OCI-LY7 (cell line): Measurements from ENCODE around the gene SHC1. TPM values are rescaled to one million over a fixed set of nuclear protein-coding genes. Genes with fewer than 3 reads are reported as not detected.
"Not testable (repeated sequence)": the region's sequence is repeated elsewhere in the genome, so short reads cannot be mapped to it uniquely, and the experiment has no call there.

ENCODE experiments used
- BruUV-seq: library from RNA; stranded (reverse); fragments of 400-500 nt; replicated peaks from 2 replicates; lab custom pipeline; 2021; lab: Mats Ljungman, UMichigan
- CTCF ChIA-PET: fragments of 300-600 bp; sonication (Branson Sonifier 250); formaldehyde crosslinking; loops from one replicate; lab custom pipeline; 2022; ENCODE audit warnings: antibody characterized with exemption; ENCODE audit not compliant: unreplicated experiment; lab: Charles Lee
- POLR2A ChIA-PET: fragments of 300-600 bp; sonication (Branson Sonifier 250); formaldehyde crosslinking; loops from one replicate; lab custom pipeline; 2022; ENCODE audit warnings: antibody characterized with exemption; lab: Charles Lee
- DNase-seq: peaks from one replicate; pipeline ENCODE4 v3.0.0-alpha.2; 2015; ENCODE audit warnings: low spot score
- H2AFZ ChIP-seq: fragments of 200-600 bp; sonication (generic), shearing (Covaris generic); 2 replicates; pipeline ENCODE4 v1.6.1; 2014; ENCODE audit warnings: mild to moderate bottlenecking, antibody characterized with exemption, low read length, moderate library complexity
- H3K27ac ChIP-seq: fragments of 200-600 bp; sonication (generic); 2 replicates; pipeline ENCODE4 v1.5.1; 2014; ENCODE audit warnings: mixed run types, low read depth, mild to moderate bottlenecking, moderate library complexity, low read length, inconsistent platforms; ENCODE audit not compliant: poor library complexity, severe bottlenecking
- H3K36me3 ChIP-seq: fragments of 200-600 bp; sonication (generic); 2 replicates; pipeline ENCODE4 v1.6.1; 2014; ENCODE audit warnings: mild to moderate bottlenecking, antibody characterized with exemption, low read length, moderate library complexity, mixed read lengths; ENCODE audit not compliant: insufficient read depth
- H3K4me1 ChIP-seq: fragments of 200-600 bp; sonication (generic); 2 replicates; pipeline ENCODE4 v1.5.1; 2014; ENCODE audit warnings: mild to moderate bottlenecking, low read length; ENCODE audit not compliant: insufficient read depth, poor library complexity, severe bottlenecking
- H3K4me2 ChIP-seq: fragments of 200-600 bp; sonication (generic); 2 replicates; pipeline ENCODE4 v1.6.1; 2014; ENCODE audit warnings: mild to moderate bottlenecking, low read length
- H3K4me3 ChIP-seq: fragments of 200-600 bp; sonication (generic); 2 replicates; pipeline ENCODE4 v1.5.1; 2014; ENCODE audit warnings: mild to moderate bottlenecking, low read depth, low read length; ENCODE audit not compliant: poor library complexity, severe bottlenecking
- H3K79me2 ChIP-seq: fragments of 200-600 bp; sonication (generic); 2 replicates; pipeline ENCODE4 v1.6.1; 2016; ENCODE audit warnings: low read depth, mild to moderate bottlenecking, low read length, moderate library complexity, mixed read lengths; ENCODE audit not compliant: insufficient read depth
- H3K9me2 ChIP-seq: fragments of 200-600 bp; sonication (generic); 2 replicates; pipeline ENCODE4 v1.6.1; 2016; ENCODE audit warnings: mild to moderate bottlenecking, low read length, mixed read lengths; ENCODE audit not compliant: insufficient read depth
- H3K9me3 ChIP-seq: fragments of 200-600 bp; sonication (generic); 2 replicates; pipeline ENCODE4 v1.6.1; 2014; ENCODE audit warnings: mild to moderate bottlenecking, mixed run types, low read length, mixed read lengths
- H4K20me1 ChIP-seq: fragments of 200-600 bp; sonication (generic); 2 replicates; pipeline ENCODE4 v1.6.1; 2014; ENCODE audit warnings: mild to moderate bottlenecking, antibody characterized with exemption, low read length, moderate library complexity, mixed read lengths; ENCODE audit not compliant: insufficient read depth
- CTCF ChIP-seq: fragments of 200-600 bp; sonication (generic); conservative IDR thresholded peaks from 2 replicates; pipeline ENCODE4 v1.5.1; 2014; ENCODE audit warnings: mild to moderate bottlenecking, antibody characterized with exemption, low read length, moderate library complexity, mixed read lengths
- EZH2phosphoT487 ChIP-seq: fragments of 200-600 bp; sonication (generic); IDR thresholded peaks from 2 replicates; pipeline ENCODE4 v1.6.1; 2018; ENCODE audit warnings: low read depth, borderline replicate concordance, mild to moderate bottlenecking, mixed run types, antibody characterized with exemption, low read length, moderate library complexity, mixed read lengths
- intact Hi-C: fragments of 100-400 bp; cut with micrococcal nuclease; formaldehyde crosslinking; loops from one replicate; pipeline ENCODE4 v1.10.0; 2022; ENCODE audit not compliant: unreplicated experiment
- total RNA-seq, 2 experiments: library from RNA; depleted of rRNA in 1 of 2; stranded (reverse); fragments of >200 nt in 1 of 2; shearing (Covaris generic) in 1 of 2; gene quantifications; 2 replicates each; pipeline ENCODE4 v1.2.3, GENCODE V29; 2014 to 2022

The SHC1 gene
- total RNA-seq, 2 experiments from 2014 or later: 37.6 to 77.4 TPM

- ChIA-PET CTCF (no interaction called here), POLR2A (interaction anchor here (0.6 to 3.2 kb wide), 5 partner anchors 12 to 424 kb away, joined by 4 to 16 read pairs (median 6); partner anchors contain the start of genes PBXIP1, SHC1 and UBE2Q1)
- TSS peak; percentile 100 for BruUV-seq
- Histone ChIP-seq H3K4me1 (peaks cover 28% of the 10 kb centered on the region), H4K20me1 (peaks cover 5% of the 10 kb centered on the region; the same call in 1 of the 2 replicates), H3K27ac (peak overlapping the region; percentile 80), H3K9me3 (no peaks in the 10 kb centered on the region), H2AFZ (peak overlapping the region; percentile 70; the same call in 1 of the 2 replicates), H3K4me2 (peak overlapping the region; percentile 78), H3K79me2 (peaks cover 56% of the 10 kb centered on the region), H3K36me3 (peaks cover 62% of the 10 kb centered on the region), H3K9me2 (no peaks in the 10 kb centered on the region), H3K4me3 (peak overlapping the region; percentile 77)
- no peak for TF ChIP-seq CTCF
- no peak for TF ChIP-seq EZH2phosphoT487
- no peak for DNase-seq
- intact Hi-C loops: loop anchor here (5.0 kb wide), 1 partner anchor 80 kb away; the partner anchor contains the start of gene EFNA4
Measured at GRCh38 chr1:154982341-154982740, 11.8 kb upstream of the SHC1 start.

GRCh38 chr1:154978360-154978759 is 7.8 kb upstream of the SHC1 start:
- Histone ChIP-seq H3K36me3 (peaks cover 58% of the 10 kb centered on the region), H3K9me3 (no peaks in the 10 kb centered on the region), H3K4me1 (peaks cover 32% of the 10 kb centered on the region), H3K4me3 (no peak overlapping the region), H3K4me2 (no peak overlapping the region), H3K27ac (peak overlapping the region; percentile 10), H2AFZ (no peak overlapping the region), H4K20me1 (peaks cover 15% of the 10 kb centered on the region; the same call in 1 of the 2 replicates), H3K9me2 (no peaks in the 10 kb centered on the region), H3K79me2 (peaks cover 55% of the 10 kb centered on the region)
- ChIA-PET POLR2A (interaction anchor here (0.6 to 1.0 kb wide), 2 partner anchors 17 to 97 kb away, joined by 3 read pairs; no protein-coding TSS in a partner anchor), CTCF (no interaction called here)
- no peak for TF ChIP-seq CTCF
- TF ChIP-seq EZH2phosphoT487: no peak
- intact Hi-C loops: no loop called here
- no peak for DNase-seq
- BruUV-seq: no TSS peak

- BruUV-seq, H2AFZ ChIP-seq, intact Hi-C loops, CTCF ChIA-PET, DNase-seq, H3K9me3 ChIP-seq, H3K9me2 ChIP-seq: not testable (repeated sequence)
- Histone ChIP-seq H3K27ac (peak overlapping the region; percentile 10), H3K79me2 (peaks cover 60% of the 10 kb centered on the region), H3K36me3 (peaks cover 58% of the 10 kb centered on the region), H3K4me2 (peak overlapping the region; percentile 83), H4K20me1 (peaks cover 15% of the 10 kb centered on the region; the same call in 1 of the 2 replicates), H3K4me3 (peak overlapping the region; percentile 83), H3K4me1 (peaks cover 38% of the 10 kb centered on the region)
- POLR2A ChIA-PET: interaction anchor here (0.9 kb wide), 1 partner anchor 22 kb away, joined by 3 read pairs; no protein-coding TSS in a partner anchor
Measured at GRCh38 chr1:154977762-154978161, 7.2 kb upstream of the SHC1 start.
